GM21360 (cell line): ENCODE results near the gene TCOF1.

Source experiments
- ATAC-seq: cut with Tn5 transposase; IDR thresholded peaks from one replicate; pipeline ENCODE4 v1.9.1; 2021; ENCODE audit warnings: mild to moderate bottlenecking, moderate library complexity; ENCODE audit not compliant: unreplicated experiment

Gene TCOF1

DNA sequence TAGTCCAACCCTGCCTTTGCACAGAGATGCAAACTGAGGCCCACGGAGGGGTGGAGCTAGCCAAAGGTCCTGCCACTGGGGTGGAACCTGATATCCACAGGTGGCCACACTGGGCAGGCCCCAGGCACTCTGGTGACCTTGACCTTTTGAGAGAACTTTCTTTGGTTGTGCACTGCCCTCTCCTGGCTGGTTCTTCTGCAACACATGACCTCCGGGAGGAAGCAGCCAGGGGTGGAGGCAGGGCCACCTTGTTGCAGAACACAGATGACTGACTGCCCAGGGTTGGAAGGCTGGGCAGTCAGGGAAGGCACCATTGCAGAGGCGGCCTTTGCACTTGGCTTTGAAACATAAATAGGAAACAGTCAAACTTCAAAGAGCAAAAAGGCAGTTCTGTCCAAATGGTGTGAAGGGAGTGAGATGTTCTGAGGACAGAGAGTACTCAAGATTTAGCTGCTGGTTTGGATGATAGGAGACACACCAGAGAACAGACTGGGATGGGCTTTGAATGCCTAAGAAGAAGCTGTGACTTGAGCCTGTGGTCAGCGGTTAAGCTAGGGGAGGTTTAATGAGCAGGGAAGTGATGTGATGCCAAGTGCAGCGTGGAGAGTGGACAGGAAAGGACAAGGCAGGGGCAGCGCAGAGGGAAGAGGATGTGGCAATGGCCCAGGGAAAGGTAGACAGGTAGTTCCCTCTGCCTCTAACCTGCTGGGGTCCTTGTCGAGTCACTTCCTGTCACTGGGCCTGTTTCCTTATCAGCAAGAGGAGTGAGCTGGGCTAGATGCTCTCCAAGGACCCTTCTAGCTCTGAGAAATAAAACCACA lies 6.8 kb upstream of the TCOF1 start:
- ATAC-seq: peak; percentile 72

DNA sequence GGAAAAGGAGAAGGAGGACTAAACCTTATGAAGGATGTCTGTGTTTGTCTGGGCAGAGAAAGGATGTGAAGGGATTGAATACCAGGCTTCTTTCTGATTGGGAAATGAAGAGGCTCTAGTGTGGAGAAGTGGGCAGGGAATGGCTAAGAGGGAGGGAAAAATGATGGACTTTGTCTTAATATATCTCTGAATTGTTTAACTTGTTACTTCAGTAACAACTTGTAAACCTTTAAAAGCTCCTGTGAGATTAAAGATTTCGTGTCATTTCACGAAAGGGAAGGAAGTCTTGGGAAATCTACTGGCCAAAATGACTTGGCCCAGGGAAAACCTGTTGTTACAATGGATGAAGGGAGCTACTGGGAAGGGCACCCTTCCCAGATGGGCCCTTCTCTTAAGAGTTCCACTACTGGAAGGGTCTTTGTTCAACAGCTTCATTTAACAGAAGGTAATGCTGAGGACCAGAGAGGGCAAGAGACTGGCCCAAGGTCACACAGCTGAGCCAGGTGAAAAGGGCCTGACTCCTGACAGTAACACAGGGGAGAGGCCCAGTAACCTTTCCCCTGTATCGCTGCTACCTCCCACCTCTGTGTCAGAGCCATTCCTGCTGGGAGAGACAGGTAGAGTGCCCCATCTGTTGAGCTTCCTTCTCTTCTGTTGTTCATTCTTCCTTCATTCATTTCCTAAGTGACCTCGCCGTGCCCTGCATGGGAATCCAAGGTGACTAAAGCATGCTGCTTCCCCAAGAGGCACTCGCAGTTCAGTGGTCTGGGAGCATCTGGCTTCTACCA lies 5.1 kb upstream of the TCOF1 start:
- no peak for ATAC-seq

DNA sequence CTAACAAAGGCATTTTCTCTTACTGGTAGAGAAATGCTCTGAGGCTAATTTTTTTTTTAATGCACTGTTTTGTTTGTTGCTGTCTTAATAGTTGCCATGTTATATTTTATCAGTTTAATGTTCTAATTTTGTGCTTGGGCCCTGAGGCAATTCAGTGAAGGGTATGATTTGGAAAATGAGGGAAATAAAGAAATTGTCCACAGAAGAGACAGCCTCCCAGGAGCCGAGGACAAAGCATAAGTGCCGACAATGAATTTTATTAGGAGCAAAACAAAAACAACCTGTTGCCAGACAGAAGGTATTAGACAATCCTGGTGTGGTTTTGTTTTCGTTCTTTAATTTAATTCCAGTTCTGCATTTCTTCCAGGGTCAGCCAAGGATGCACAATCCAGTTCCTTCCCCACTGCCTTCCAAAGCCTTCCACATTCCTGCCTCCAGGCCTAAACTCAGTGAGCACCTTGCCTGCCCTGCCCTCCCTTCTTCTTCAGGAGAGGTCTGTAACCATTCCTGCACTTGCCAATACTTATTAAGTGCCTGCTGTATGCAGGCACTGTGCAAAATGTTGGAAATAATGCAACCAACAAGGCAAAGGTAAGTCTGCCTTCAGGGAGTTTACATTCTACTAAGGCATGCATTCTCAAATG lies 4.3 kb upstream of the TCOF1 start:
- no peak for ATAC-seq

DNA sequence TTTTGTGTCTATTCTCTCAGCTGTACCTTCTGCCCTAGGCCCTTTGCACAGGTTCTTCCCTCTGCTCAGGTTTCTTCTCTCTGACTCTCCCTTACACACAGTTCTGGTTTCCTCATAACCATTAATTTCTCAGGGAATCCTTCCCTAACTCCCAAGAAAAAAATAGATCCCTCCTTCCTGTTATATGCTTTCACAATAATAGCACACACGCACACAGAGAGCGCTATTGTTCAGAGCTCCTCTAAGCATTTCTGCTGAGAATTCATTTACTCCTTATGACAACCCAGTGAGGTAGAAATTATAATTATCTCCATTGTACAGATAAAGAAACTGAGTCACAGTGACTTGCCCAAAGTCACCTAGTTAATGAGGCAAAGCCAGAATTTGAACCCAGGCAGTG lies 1.7 kb upstream of the TCOF1 start:
- no peak for ATAC-seq

DNA sequence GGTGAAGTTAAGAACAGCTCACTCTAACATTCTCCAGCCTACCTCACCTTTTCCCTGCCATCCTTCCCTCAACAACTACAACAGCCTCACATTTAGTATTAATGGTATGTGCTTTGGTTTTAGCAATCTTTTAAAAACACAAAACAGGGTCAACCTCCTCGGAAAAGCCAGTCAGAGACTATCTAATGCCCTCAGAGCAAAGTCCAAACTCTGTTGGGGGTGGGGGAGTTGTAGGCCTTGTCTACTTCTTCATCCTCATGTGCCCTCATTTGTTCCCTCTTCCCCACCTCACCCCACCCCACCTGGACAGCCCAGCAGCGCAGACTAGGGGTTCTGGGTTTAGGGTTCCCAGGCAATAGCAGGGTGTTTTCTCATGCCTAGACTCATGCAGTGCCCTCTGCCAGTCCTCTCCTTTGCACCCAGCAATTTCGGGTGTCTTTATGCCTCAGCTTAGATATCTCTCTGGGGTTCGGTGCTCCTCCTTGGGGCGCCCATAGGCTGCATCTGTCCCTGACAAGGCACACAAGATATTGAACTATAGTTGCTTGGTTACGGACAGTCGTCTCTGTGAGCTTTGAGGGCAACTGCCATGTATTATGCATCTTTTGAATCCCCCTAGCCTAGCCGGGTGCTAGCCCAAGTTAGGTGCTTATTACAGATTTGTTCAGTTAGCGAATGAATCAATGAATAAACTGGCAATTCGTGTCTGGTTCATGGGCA lies 762 bp upstream of the TCOF1 start:
- no peak for ATAC-seq

DNA sequence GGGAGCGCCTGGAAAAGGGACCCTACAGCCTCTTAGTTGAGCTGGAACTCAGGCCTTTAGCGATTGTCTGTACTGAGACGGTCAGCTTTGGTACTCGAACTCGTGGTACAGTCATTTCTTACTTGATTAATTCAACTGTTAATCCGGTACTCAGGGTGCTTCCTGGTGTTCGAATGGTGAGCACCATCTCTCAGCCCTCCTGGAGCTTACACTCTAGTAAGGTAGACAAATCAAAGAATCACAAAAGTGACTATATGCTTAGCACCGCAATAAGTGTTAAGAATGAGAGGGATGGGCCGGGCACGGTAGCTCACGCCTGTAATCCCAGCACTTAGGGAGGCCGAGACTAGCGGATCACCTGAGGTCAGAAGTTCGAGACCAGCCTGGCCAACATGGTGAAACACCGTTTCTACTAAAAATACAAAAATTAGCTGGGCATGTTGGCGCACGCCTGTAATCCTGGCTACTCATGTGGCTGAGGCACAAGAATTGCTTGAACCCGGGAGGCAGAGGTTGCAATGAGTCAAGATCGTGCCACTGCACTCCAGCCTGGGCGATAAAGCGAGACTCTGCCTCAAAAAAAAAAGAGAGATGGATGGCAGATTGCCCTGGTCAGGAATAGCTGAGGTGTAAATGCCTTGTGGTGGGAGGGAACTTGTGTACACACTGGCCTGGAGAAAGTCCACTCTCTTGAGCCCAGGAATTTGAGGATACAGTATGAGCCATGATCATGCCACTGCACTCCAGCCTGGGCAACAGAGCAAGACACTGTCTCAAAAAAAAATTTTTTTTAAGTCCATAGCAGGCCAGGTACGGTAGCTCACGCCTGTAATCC lies 981 bp downstream of the TCOF1 start:
- ATAC-seq: no peak

DNA sequence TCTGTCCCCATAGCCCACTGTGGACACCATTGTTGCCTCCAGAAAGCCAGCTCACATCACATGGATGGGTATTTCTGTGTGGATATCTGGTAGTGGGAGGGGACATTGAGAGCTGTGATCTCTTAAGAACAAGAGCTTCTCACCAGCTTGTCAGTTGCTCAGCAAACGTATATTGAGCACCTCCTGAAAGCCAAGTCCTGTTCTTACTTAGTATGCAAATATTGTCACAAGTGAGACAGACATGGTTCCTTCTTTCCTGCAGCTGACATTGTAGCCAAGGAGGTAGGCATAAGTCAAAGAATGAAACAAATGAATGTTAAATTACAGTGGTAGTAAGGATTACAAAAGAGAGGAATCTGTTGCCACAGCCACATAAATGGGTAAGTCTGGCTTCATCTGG lies 3.8 kb downstream of the TCOF1 start:
- no peak for ATAC-seq

DNA sequence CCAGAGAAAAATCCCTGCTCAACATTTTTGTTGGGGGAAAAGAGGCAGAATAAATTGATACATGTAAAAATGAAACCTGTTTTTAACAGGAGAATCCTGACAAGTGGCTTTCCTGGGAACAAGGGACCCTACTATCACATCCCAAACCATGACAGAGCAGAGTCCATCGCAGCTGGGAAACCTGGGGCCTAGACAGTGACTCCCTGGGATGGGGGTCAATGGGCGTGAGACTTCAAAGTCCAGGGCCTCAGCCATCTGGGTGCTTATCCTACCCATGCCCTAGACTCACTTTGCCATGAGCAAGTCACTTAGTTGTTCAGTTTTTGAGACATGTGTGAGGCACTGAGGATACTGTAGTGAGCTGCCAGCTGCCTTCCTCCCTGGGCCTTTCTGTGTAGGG lies 5.7 kb downstream of the TCOF1 start:
- no peak for ATAC-seq

DNA sequence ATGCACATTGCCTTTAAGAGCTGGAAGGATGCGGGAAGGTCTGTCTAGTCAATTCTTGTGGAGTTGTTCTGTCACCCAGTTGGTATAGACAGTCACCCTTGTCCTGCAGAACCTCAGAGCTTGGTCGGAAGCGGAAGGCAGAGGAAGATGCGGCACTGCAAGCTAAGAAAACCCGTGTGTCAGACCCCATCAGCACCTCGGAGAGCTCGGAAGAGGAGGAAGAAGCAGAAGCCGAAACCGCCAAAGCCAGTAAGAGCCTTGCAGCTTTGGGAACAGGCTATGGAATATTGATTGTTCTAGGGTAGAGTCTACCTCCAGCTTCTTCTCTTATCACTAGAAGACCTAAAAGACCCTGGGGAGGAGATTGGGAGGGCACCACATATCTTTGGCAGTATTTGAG lies 6.5 kb downstream of the TCOF1 start:
- no peak for ATAC-seq

DNA sequence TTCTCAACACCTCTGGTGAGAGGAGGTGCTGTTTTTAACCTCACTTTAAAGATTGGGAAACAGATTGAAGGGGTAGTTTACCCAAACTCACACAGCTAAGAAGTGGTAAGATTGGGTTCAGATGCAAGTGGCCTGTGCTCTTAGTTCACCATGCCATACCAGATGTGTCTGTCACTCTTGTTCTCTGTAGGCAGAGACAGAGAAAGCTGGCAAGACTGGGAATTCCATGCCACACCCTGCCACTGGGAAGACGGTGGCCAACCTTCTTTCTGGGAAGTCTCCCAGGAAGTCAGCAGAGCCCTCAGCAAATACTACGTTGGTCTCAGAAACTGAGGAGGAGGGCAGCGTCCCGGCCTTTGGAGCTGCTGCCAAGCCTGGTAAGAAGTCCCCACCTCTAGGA lies 11.0 kb downstream of the TCOF1 start:
- no peak for ATAC-seq

DNA sequence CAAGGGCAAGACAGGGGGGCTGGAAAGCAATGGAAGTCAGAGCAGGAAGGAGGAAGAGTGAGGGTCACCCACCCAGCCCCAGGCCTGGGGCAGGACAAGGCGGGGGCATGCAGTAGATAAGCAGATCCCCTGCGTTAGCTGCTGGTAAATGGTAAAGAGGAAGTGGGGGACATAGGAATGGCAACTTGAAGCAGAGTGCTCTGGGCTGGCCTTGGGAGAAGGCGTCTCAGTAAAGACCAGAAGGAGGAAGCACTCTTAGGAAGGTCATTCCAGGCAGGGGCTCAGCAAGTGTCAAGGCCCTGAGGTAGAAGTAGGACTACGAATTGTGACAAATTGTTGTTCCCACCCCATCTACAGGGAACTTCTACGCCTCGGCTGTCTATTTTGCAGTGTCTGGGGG lies 15.1 kb downstream of the TCOF1 start:
- ATAC-seq: no peak

DNA sequence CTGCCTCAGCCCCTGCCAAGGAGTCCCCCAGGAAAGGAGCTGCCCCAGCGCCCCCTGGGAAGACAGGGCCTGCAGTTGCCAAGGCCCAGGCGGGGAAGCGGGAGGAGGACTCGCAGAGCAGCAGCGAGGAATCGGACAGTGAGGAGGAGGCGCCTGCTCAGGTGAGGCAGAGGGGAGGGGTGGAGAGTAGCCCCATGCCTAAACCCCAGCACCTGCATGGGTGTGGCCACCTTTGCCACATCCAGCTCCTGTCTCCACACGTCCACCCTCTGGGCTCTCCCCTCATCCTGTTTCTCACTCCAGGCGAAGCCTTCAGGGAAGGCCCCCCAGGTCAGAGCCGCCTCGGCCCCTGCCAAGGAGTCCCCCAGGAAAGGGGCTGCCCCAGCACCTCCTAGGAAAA lies 17.2 kb downstream of the TCOF1 start:
- ATAC-seq: no peak

DNA sequence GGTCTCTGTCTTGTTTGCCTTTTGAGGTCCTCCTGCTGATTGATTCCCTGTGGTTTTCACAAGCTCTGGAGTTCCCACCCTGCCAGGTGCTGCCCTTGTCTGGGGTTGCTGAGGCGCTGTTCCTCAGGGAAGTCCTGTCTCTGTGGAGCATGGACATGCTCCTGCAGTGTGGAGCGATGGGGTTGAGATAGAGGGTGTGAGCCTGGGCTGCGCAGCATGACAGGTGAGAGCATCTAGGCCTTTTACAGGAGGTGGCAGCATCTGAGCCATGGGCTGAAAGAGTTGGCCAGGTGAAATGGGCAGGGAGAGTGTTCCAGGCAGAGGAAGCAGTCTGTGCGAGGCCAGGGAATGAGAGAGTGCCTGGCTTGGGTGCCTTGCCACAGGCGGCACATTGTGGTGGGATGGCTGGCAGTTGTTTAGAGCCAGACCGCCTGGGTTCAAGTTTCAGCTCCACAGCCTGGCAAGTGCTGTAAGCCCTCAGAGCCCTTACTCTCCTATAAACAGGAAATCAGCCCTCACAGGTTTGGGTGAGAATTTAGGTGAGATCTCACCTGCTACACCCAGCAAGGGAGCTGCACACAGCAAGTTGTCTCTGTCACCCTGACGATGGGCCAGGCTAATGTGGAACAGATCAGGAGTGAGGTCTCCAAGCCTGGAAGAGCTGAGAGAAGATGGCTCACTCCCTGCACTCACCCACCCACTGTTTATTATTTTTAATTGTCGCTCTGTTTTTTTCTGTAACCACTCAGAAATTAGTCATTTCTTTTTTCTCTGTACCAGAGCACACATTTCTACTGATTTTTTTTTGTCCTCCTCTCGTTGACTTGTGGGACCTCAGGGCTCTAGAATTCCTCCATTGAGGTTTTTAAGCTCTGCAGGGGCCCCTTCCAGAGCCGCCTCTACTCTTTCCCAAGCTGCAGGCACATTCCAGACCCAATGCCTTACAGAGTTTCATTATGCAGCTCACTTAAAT lies 19.6 kb downstream of the TCOF1 start:
- no peak for ATAC-seq

DNA sequence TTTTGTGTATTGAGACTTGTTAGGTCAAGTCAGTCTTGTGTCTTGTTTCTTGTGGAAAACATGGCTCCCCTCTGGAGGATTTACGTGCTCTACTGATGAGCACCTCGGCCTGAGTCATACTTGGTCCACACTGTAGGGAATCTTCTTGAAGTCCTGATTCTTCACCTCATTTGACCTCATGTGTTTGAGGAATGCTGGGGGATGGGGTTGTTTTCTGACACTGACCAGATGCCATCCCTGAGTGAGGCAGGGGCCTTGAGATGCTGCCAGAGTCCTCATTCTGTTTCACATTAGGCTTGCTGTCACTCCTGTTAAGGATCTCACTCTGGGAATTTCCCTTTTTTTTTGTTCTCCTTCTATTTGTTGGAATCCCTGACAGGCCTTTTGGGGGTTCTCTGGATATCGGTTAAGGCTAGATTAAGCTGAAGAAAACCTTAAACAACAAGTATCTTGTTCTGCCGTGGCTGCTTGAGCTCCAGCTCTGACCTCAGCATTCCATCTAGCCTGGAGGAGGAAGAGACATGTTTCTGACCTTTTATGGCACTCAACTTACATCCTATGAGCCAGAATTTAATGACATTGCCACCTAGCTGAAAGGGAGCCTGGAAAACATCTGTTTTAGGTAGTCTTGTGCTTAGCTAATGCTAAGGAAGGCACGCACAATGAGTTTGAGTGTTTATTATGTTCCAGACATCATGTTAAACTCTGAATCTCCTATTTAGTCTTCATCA lies 20.6 kb downstream of the TCOF1 start:
- no peak for ATAC-seq

DNA sequence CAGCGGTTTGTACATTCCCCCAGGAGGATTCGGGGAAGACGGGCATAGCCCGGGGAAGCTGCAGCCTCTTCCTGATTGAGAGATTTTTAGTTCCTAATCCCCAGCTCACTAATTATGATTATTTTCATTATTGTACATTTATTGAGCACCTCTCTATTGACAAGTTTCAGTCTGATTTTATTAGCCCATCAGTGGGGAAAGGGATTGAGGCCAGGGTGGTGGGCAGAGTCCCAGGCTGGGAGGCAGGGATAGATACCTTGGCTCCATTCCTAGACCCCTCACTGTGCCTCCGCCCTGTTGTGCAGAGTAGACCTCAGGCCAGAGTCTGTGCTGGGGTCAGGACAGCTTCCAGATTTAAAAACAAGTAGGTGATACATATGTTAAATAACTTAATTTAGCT lies 27.2 kb downstream of the TCOF1 start:
- ATAC-seq: no peak

DNA sequence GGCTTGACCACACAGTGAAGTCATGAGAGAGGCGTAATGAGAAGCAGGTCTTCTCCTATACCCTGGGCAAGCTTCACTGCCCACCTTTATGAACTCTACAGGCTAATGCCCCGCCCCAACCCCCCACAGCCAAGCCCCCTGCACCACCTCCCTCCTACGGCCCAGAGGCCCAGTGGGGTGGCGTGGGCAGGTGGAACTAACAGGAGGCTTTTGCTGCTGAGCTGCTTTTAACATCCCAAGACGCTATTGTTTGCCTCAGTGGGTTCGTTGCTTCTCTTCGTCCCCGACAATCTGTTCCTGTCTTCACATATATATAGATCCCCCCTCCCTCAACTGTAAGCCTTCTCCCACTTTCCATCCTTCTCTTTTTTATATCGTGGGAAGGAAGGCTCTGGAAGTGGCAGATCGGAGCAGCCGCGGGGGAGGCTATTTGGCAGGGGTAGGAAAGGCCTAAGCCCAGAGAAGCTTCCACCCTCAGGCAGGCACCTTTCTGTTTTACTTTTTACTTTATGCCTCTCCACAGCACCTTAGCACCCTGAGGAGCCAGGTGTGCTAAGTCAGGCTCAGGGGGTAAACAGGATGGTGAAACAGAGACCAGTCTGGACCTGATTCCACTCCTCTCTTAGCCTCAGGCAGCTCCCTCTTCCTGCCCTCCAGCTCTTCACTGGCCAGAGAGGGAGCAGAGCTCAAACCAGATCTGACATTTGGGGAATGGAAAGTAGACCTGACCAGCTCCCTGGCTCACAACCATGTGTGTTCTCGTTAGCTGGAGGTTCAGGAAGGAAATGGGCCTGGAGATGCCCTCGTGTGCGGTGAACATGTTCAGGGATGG lies 28.7 kb downstream of the TCOF1 start:
- ATAC-seq: no peak

DNA sequence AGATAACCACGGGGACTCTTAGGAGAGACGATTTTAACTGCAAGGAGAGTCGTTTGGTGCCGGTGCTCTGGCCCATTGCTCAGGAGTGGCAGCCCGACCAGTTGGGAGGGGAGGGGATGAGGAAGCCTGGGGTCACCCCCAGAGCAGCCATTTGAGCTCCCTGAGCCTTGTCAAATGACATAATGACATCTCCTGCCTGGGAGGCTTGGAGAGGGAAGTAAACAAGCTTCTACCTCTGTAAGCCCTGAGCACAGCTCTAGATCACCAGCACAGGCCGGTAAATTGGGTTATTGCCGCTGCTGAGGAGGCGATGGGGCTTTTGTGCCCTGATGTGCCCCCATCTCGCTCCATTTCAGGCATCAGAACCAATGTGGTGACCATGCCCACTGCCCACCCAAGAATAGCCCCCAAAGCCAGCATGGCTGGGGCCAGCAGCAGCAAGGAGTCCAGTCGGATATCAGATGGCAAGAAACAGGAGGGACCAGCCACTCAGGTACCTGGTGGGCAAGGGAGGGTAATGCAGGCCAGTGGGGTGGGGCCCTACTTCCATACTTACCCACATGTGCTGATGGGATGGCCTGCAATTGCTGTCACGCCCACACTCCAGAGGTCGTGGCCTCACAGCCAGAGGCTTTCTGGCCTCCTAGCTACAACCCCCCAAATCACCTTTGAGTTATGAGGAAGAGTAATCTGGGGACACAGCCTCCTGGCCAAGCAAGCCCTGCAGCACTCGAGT lies 32.2 kb downstream of the TCOF1 start:
- ATAC-seq: no peak
